ENCODE measurements around the gene INPP5A.

INPP5A gene

DNA sequence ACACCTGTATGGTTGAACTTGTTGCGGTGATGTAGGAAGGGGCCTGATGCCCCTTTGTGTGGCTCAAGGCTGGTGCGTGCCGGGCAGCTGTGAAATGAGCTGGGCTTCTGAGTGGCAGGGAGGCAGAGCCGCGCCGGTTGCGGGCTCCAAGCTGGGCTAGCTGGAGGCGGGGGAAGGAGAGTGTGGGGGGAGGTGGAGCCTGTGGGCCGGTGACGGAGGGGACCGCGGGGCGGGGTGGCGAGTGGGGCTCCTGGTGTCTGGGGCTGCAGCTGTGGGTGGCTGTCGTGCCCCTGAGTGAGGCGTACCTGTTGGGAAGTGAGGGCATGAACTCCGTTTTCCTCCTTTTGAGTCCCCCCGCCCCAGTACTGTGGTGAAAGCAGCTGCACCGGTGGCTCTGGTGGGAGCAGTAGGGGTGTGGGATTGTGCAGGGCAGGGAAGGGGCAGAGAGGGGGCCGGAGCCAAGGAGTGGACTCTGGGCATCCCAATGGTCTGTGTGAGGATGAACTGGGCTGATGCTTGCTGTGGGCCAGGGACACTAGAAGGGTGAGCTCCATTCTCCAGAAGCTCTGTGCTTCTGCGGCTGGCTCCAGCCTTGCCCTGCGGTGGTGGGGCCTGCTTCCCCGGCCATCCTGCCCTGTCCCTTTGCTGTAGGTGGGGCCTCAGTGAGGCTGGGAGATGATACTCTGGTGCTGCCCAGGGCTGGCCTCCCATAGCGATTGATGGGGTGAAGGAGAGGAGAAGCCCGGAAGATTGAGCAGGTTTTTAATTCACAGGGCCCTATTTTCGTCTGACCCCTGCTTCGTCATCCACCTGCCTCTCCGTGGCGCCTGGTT lies 41.7 kb downstream of the INPP5A start:
- in situ Hi-C loops (cut with MboI; ENCODE audit: low sequenced_read_pairs, unreplicated experiment) = no loop called here
- no peak for DNase-seq (ENCODE audit: low spot score)
- TF ChIP-seq CTCF (IDR thresholded peaks at IDR 0.05; ENCODE audit: borderline replicate concordance, control extremely low read depth, extremely low read depth, insufficient read depth, missing control alignments) = no peak

GRCh38 chr10:132580143-132580542 lies 42.6 kb downstream of the INPP5A start:
- no peak for DNase-seq (ENCODE audit: low spot score)
- in situ Hi-C loops (cut with MboI; ENCODE audit: low sequenced_read_pairs, unreplicated experiment) = no loop called here
- no peak for TF ChIP-seq CTCF (IDR thresholded peaks at IDR 0.05; ENCODE audit: borderline replicate concordance, control extremely low read depth, extremely low read depth, insufficient read depth, missing control alignments)

GRCh38 chr10:132580617-132581016 lies 43.0 kb downstream of the INPP5A start:
- in situ Hi-C loops (cut with MboI; ENCODE audit: low sequenced_read_pairs, unreplicated experiment) = no loop called here
- DNase-seq (ENCODE audit: low spot score) = no peak

GRCh38 chr10:132582137-132582536 lies 44.5 kb downstream of the INPP5A start:
- in situ Hi-C loops (cut with MboI; ENCODE audit: low sequenced_read_pairs, unreplicated experiment) = no loop called here
- no peak for TF ChIP-seq CTCF (IDR thresholded peaks at IDR 0.05; ENCODE audit: borderline replicate concordance, control extremely low read depth, extremely low read depth, insufficient read depth, missing control alignments)
- no peak for DNase-seq (ENCODE audit: low spot score)

More at GRCh38 chr10:132580617-132581016, 43.0 kb downstream of the INPP5A start:
- no peak for TF ChIP-seq CTCF (IDR thresholded peaks at IDR 0.05; ENCODE audit: borderline replicate concordance, control extremely low read depth, extremely low read depth, insufficient read depth, missing control alignments)

- DNase-seq (ENCODE audit: low spot score) = no peak
- in situ Hi-C loops (cut with MboI; ENCODE audit: low sequenced_read_pairs, unreplicated experiment) = no loop called here
- TF ChIP-seq CTCF (IDR thresholded peaks at IDR 0.05; ENCODE audit: borderline replicate concordance, control extremely low read depth, extremely low read depth, insufficient read depth, missing control alignments) = no peak
Measured at GRCh38 chr10:132582771-132583170, 45.2 kb downstream of the INPP5A start.

- in situ Hi-C loops (cut with MboI; ENCODE audit: low sequenced_read_pairs, unreplicated experiment) = no loop called here
- TF ChIP-seq CTCF (IDR thresholded peaks at IDR 0.05; ENCODE audit: borderline replicate concordance, control extremely low read depth, extremely low read depth, insufficient read depth, missing control alignments) = no peak
- DNase-seq (ENCODE audit: low spot score) = no peak
Measured at GRCh38 chr10:132583456-132583855, 45.9 kb downstream of the INPP5A start.

Measured in GM13976 (cell line).